ENCODE data around the gene SNN. TPM values are rescaled to one million over a fixed set of nuclear protein-coding genes. Genes with fewer than 3 reads are reported as not detected.

SNN gene
- total and polyA plus RNA-seq, 2 experiments from 2014 or later, result 28.3 to 41.8 TPM

- no peaks in the 10 kb centered on the region for H3K27me3 ChIP-seq
- no peaks in the 10 kb centered on the region for H3K9me3 ChIP-seq (ENCODE audit: low read depth)
- no peak for DNase-seq (ENCODE audit: low read depth in 1 of 2, low spot score in 1 of 2)
- TF ChIP-seq, protein P1, sequence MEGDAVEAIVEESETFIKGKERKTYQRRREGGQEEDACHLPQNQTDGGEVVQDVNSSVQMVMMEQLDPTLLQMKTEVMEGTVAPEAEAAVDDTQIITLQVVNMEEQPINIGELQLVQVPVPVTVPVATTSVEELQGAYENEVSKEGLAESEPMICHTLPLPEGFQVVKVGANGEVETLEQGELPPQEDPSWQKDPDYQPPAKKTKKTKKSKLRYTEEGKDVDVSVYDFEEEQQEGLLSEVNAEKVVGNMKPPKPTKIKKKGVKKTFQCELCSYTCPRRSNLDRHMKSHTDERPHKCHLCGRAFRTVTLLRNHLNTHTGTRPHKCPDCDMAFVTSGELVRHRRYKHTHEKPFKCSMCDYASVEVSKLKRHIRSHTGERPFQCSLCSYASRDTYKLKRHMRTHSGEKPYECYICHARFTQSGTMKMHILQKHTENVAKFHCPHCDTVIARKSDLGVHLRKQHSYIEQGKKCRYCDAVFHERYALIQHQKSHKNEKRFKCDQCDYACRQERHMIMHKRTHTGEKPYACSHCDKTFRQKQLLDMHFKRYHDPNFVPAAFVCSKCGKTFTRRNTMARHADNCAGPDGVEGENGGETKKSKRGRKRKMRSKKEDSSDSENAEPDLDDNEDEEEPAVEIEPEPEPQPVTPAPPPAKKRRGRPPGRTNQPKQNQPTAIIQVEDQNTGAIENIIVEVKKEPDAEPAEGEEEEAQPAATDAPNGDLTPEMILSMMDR (IDR thresholded peaks at IDR 0.05; ENCODE audit: low read depth, low read length), result no peak
- H3K27ac ChIP-seq, result no peak overlapping the region
- H3K4me3 ChIP-seq, result no peak overlapping the region
- no peaks in the 10 kb centered on the region for H3K4me1 ChIP-seq (ENCODE audit: low read depth)
- H3K36me3 ChIP-seq, result no peaks in the 10 kb centered on the region
Measured at GRCh38 chr16:11655655-11656054, 12.6 kb upstream of the SNN start.

GRCh38 chr16:11657556-11657955 lies 10.7 kb upstream of the SNN start:
- no peak for DNase-seq (ENCODE audit: low read depth in 1 of 2, low spot score in 1 of 2)
- Histone ChIP-seq H3K4me3 (no peak overlapping the region), H3K9me3 (ENCODE audit: low read depth) (no peaks in the 10 kb centered on the region), H3K27me3 (no peaks in the 10 kb centered on the region), H3K4me1 (ENCODE audit: low read depth) (no peaks in the 10 kb centered on the region), H3K36me3 (no peaks in the 10 kb centered on the region), H3K27ac (no peak overlapping the region)
- TF ChIP-seq, protein P1 (IDR thresholded peaks at IDR 0.05; ENCODE audit: low read depth, low read length), result no peak

DNA sequence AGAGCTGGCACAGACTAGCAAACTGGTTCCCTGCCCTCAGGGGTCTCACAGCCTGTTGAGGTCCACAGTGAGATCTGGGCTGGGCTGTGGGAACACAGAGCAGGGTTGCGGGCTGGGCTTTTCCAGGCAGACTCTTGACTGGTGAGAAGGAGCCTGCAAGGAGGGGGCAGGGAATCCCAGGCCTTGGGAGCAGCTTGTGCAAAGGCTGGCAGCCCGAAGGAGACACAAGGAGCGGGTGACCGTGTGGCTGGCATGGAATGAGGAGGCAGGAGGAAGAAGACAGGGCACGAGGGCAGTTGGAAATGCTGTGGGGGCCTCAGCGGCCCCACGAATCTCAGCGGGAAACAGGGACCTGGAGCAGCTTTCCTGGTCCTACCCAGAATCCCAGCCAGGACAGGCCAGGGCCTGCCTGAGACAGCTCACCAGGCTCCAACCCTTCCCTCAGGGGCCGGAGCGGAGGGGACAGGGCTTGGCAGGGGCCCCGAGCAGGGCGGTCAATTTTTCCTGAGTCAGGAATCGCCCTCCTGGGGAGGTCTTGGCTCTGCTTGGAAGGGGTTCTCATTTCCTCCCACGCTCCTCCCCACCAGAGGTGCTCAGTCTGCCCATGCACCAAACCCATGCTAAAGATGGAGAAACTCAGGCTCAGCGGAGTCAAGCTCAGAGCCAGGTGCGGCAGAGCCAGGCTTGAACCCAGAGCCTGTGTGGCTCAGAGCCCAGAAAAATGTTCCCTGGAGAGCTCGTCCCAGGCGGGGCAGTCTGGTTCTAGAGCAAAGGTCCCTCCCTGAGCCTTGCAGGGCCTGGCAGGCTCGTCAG lies 9.2 kb upstream of the SNN start:
- Histone ChIP-seq H3K9me3 (ENCODE audit: low read depth) (no peaks in the 10 kb centered on the region), H3K4me3 (no peak overlapping the region), H3K4me1 (ENCODE audit: low read depth) (no peaks in the 10 kb centered on the region), H3K27ac (no peak overlapping the region), H3K27me3 (no peaks in the 10 kb centered on the region), H3K36me3 (no peaks in the 10 kb centered on the region)
- TF ChIP-seq, protein P1 (IDR thresholded peaks at IDR 0.05; ENCODE audit: low read depth, low read length), result no peak
- DNase-seq (ENCODE audit: low read depth in 1 of 2, low spot score in 1 of 2), result peak in 1 of 2 donors; percentile 46

GRCh38 chr16:11660565-11660964 lies 7.7 kb upstream of the SNN start:
- no peaks in the 10 kb centered on the region for H3K4me1 ChIP-seq (ENCODE audit: low read depth)
- no peak for DNase-seq (ENCODE audit: low read depth in 1 of 2, low spot score in 1 of 2)
- H3K27ac ChIP-seq, result no peak overlapping the region
- no peaks in the 10 kb centered on the region for H3K36me3 ChIP-seq
- H3K4me3 ChIP-seq, result no peak overlapping the region
- H3K27me3 ChIP-seq, result no peaks in the 10 kb centered on the region
- TF ChIP-seq, protein P1 (IDR thresholded peaks at IDR 0.05; ENCODE audit: low read depth, low read length), result no peak
- H3K9me3 ChIP-seq (ENCODE audit: low read depth), result no peaks in the 10 kb centered on the region

DNA sequence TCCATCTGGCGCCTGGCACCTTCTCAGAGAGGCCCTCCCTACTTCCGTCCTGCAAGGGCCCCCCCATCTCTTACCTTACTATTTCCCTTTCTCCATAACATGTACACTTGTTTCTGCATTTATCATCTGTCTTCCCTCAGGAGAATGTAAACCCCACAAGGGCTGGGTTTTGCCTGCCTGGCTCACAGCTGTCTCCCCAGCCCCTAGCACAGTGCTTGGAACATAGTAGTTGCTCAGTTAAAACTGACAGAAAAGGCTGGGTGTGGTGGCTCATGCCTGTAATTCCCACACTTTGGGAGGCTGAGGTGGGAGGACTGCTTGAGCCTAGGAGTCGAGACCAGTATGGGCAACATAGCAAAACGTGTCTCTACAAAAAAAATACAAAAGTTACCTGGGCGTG lies 5.7 kb upstream of the SNN start:
- Histone ChIP-seq H3K27me3 (no peaks in the 10 kb centered on the region), H3K4me1 (ENCODE audit: low read depth) (no peaks in the 10 kb centered on the region), H3K36me3 (no peaks in the 10 kb centered on the region), H3K27ac (no peak overlapping the region), H3K4me3 (no peak overlapping the region), H3K9me3 (ENCODE audit: low read depth) (no peaks in the 10 kb centered on the region)
- TF ChIP-seq, protein P1 (IDR thresholded peaks at IDR 0.05; ENCODE audit: low read depth, low read length), result no peak
- no peak for DNase-seq (ENCODE audit: low read depth in 1 of 2, low spot score in 1 of 2)

All from cardiac muscle cell (in vitro differentiated cells and primary cell).